B cell (primary cell): Measurements from ENCODE around the gene ARHGAP12. TPM values are rescaled to one million over a fixed set of nuclear protein-coding genes. Genes with fewer than 3 reads are reported as not detected.

Experiments
- ATAC-seq: fragments of 200-7000 bp; cut with Tn5 transposase; one replicate; pipeline ENCODE4 v1.10.0; 2021; ENCODE audit warnings: low read depth, mild to moderate bottlenecking, moderate number of reproducible peaks, moderate library complexity
- CTCF ChIA-PET: fragments of 350-600 bp; sonication (Branson Sonifier 250); formaldehyde crosslinking; loops from one replicate; lab custom pipeline; 2021; ENCODE audit warnings: antibody characterized with exemption, inconsistent platforms; lab: Charles Lee
- POLR2A ChIA-PET: fragments of 350-600 bp; sonication (Branson Sonifier 250); formaldehyde crosslinking; loops from one replicate; lab custom pipeline; 2021; ENCODE audit warnings: antibody characterized with exemption; lab: Charles Lee
- DNase-seq: peaks from one replicate; pipeline ENCODE4 v3.0.0; 2013
- H2AFZ ChIP-seq: 2 replicates; pipeline ENCODE4 v1.6.1; 2012; ENCODE audit warnings: mild to moderate bottlenecking, low read depth, low read length; ENCODE audit not compliant: insufficient read depth, poor library complexity, severe bottlenecking
- H3K27ac ChIP-seq, 2 donors: 1 replicate in 1 of 2; 2 replicates in 1 of 2; pipeline ENCODE4 v1.5.1; 2012 to 2013; ENCODE audit warnings: low read length in 2 of 2, mild to moderate bottlenecking in 2 of 2, moderate library complexity in 1 of 2
- H3K27me3 ChIP-seq, 4 experiments: fragments of 200-600 bp in 1 of 4; sonication (generic) in 1 of 4; replicated peaks in 1 of 4; 1 replicate in 2 of 4; 2 replicates in 2 of 4; pipeline versions ENCODE4 v1.6.1 to v1.7.0; 2013 to 2016; ENCODE audit warnings: low read length in 3 of 4, mild to moderate bottlenecking in 2 of 4, mixed read lengths in 1 of 4, moderate library complexity in 1 of 4; ENCODE audit not compliant: insufficient read depth in 4 of 4, control insufficient read depth in 3 of 4; ENCODE audit errors: control extremely low read depth in 1 of 4
- H3K36me3 ChIP-seq, 2 experiments: replicated peaks in 1 of 2; 1 replicate in 1 of 2; 2 replicates in 1 of 2; pipeline versions ENCODE4 v1.6.1 to v1.7.1; 2013; ENCODE audit warnings: low read length in 1 of 2; ENCODE audit not compliant: insufficient read depth in 2 of 2, control insufficient read depth in 1 of 2; ENCODE audit errors: control extremely low read depth in 1 of 2, extremely low read depth in 1 of 2
- H3K4me1 ChIP-seq, 2 donors: fragments of 200-600 bp in 1 of 2; sonication (generic) in 1 of 2; 1 replicate in 1 of 2; 2 replicates in 1 of 2; pipeline versions ENCODE4 v1.5.1 to v1.6.1; 2013 to 2017; ENCODE audit warnings: low read length in 2 of 2; ENCODE audit not compliant: control insufficient read depth in 2 of 2, insufficient read depth in 2 of 2
- H3K4me2 ChIP-seq: replicated peaks from 2 replicates; pipeline ENCODE3; 2012; ENCODE audit warnings: mild to moderate bottlenecking, low read depth, low read length; ENCODE audit not compliant: poor library complexity, severe bottlenecking
- H3K4me3 ChIP-seq, 5 experiments: fragments of 200-600 bp in 1 of 5; sonication (generic) in 1 of 5; 1 replicate in 3 of 5; 2 replicates in 2 of 5; pipeline versions ENCODE4 v1.5.1 to v1.7.0; 2011 to 2016; ENCODE audit warnings: low read length in 4 of 5, mild to moderate bottlenecking in 4 of 5, low read depth in 2 of 5, control low read depth in 1 of 5, moderate library complexity in 1 of 5; ENCODE audit not compliant: insufficient read depth in 1 of 5; ENCODE audit errors: control extremely low read depth in 1 of 5, extremely low read depth in 1 of 5
- H3K79me2 ChIP-seq: fragments of 200-600 bp; sonication (generic); one replicate; pipeline ENCODE4 v1.6.0; 2016; ENCODE audit warnings: low read length; ENCODE audit not compliant: control insufficient read depth, insufficient read depth
- H3K9ac ChIP-seq: fragments of 200-600 bp; sonication (generic); 2 replicates; pipeline ENCODE4 v1.6.1; 2017; ENCODE audit warnings: mild to moderate bottlenecking, low read length, moderate library complexity
- H3K9me3 ChIP-seq, 3 donors: one replicate each; pipeline versions ENCODE4 v1.6.1 to v1.7.1; 2013; ENCODE audit warnings: low read length in 2 of 3; ENCODE audit not compliant: control insufficient read depth in 2 of 3, insufficient read depth in 1 of 3; ENCODE audit errors: control extremely low read depth in 1 of 3
- H4K20me1 ChIP-seq: 2 replicates; pipeline ENCODE4 v1.6.0; 2012; ENCODE audit warnings: mild to moderate bottlenecking, low read length; ENCODE audit not compliant: insufficient read depth, control insufficient read depth, poor library complexity, severe bottlenecking
- H3K27ac Mint-ChIP-seq: one replicate; pipeline ENCODE4 v1.8.0; 2021; ENCODE audit warnings: mixed read lengths
- H3K27me3 Mint-ChIP-seq: one replicate; pipeline ENCODE4 v1.8.0; 2021; ENCODE audit warnings: mixed read lengths
- H3K4me1 Mint-ChIP-seq: one replicate; pipeline ENCODE4 v1.8.0; 2021; ENCODE audit warnings: mixed read lengths
- H3K4me3 Mint-ChIP-seq: one replicate; pipeline ENCODE4 v1.8.0; 2021; ENCODE audit warnings: mixed read lengths
- H3K9me3 Mint-ChIP-seq: one replicate; pipeline ENCODE4 v1.8.0; 2022; ENCODE audit warnings: mixed read lengths; ENCODE audit not compliant: insufficient read depth
- EZH2 ChIP-seq: IDR thresholded peaks from 2 replicates; pipeline ENCODE4 v1.6.1; 2012; ENCODE audit warnings: borderline replicate concordance, low read depth, mild to moderate bottlenecking, moderate library complexity, low read length; ENCODE audit not compliant: insufficient read depth, poor library complexity, severe bottlenecking
- WGBS: methylation state at CpG from one replicate; pipeline ENCODE4 v1.1.5; 2013; ENCODE audit warnings: missing lambda C conversion rate; ENCODE audit not compliant: insufficient coverage; 5-methylcytosine and 5-hydroxymethylcytosine counted together
- intact Hi-C: fragments of 100-400 bp; cut with micrococcal nuclease; formaldehyde crosslinking; loops from one replicate; pipeline ENCODE4 v1.10.0; 2022
- polyA plus RNA-seq: library from polyadenylated mRNA; depleted of rRNA; stranded (reverse); fragments of >200 nt; gene quantifications from 2 replicates; pipeline ENCODE4 v1.2.3, GENCODE V29; 2012
- total RNA-seq, 2 donors: library from RNA; stranded (reverse); fragments of 120-200 nt in 1 of 2; gene quantifications; 1 replicate in 1 of 2; 2 replicates in 1 of 2; pipeline versions ENCODE4 v1.2.3 to v1.2.4, GENCODE V29; 2013 to 2022
- TF ChIP-seq, protein P1 (sequence below): fragments of 200-600 bp; IDR thresholded peaks from one replicate; pipeline ENCODE4 v1.8.0; 2022; ENCODE audit warnings: antibody characterized with exemption, mild to moderate bottlenecking

ARHGAP12 gene
- total and polyA plus RNA-seq, 2 donors (not counting 1 experiment from before 2014, with no cell fraction given), result 12.3 to 45.3 TPM

- ATAC-seq (no peak), DNase-seq (no peak)
- no peak overlapping the region for H3K27ac Mint-ChIP-seq
- no peak overlapping the region for H2AFZ ChIP-seq
- TF ChIP-seq EZH2, result no peak
- TF ChIP-seq, protein P1, sequence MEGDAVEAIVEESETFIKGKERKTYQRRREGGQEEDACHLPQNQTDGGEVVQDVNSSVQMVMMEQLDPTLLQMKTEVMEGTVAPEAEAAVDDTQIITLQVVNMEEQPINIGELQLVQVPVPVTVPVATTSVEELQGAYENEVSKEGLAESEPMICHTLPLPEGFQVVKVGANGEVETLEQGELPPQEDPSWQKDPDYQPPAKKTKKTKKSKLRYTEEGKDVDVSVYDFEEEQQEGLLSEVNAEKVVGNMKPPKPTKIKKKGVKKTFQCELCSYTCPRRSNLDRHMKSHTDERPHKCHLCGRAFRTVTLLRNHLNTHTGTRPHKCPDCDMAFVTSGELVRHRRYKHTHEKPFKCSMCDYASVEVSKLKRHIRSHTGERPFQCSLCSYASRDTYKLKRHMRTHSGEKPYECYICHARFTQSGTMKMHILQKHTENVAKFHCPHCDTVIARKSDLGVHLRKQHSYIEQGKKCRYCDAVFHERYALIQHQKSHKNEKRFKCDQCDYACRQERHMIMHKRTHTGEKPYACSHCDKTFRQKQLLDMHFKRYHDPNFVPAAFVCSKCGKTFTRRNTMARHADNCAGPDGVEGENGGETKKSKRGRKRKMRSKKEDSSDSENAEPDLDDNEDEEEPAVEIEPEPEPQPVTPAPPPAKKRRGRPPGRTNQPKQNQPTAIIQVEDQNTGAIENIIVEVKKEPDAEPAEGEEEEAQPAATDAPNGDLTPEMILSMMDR, result no peak
- H3K36me3 ChIP-seq, result peaks cover 2% of the 10 kb centered on the region in 2 experiments
- H3K9me3 Mint-ChIP-seq, result no peaks in the 10 kb centered on the region
- H3K9me3 ChIP-seq, result no peaks in the 10 kb centered on the region
- H3K27me3 Mint-ChIP-seq, result no peaks in the 10 kb centered on the region
- 73% methylated on average over 9 of the region's 10 CpGs for WGBS
- ChIA-PET POLR2A (no interaction called here), CTCF (interaction anchor here (0.7 to 1.0 kb wide), 2 partner anchors 143 to 1267 kb away, joined by 3 to 5 read pairs; no protein-coding TSS in a partner anchor)
- H3K79me2 ChIP-seq, result peaks cover 88% of the 10 kb centered on the region
- no peak overlapping the region for H3K9ac ChIP-seq
- no peak overlapping the region for H3K27ac ChIP-seq
- peaks cover 63% of the 10 kb centered on the region for H3K4me1 Mint-ChIP-seq
- intact Hi-C loops, result no loop called here
- no peak overlapping the region for H3K4me3 Mint-ChIP-seq
- H4K20me1 ChIP-seq, result peaks cover 68% of the 10 kb centered on the region
- H3K4me2 ChIP-seq, result no peak overlapping the region
- H3K27me3 ChIP-seq, result no peaks in the 10 kb centered on the region
- peaks cover 10 to 12% of the 10 kb centered on the region in 2 donors for H3K4me1 ChIP-seq
- no peak overlapping the region for H3K4me3 ChIP-seq
Measured at GRCh38 chr10:31912898-31913850, 15.5 kb downstream of the ARHGAP12 start.

GRCh38 chr10:31912289-31912688 lies 16.3 kb downstream of the ARHGAP12 start:
- Histone ChIP-seq H4K20me1 (peaks cover 59% of the 10 kb centered on the region), H3K36me3 (peaks cover 2 to 4% of the 10 kb centered on the region in 2 experiments), H3K4me3 (no peak overlapping the region), H3K9ac (no peak overlapping the region), H3K9me3 (peaks cover 0 to 1% (median 0%) of the 10 kb centered on the region in 3 donors), H3K27me3 (no peaks in the 10 kb centered on the region), H3K79me2 (peaks cover 82% of the 10 kb centered on the region), H2AFZ (no peak overlapping the region), H3K4me2 (no peak overlapping the region), H3K4me1 (peaks cover 11 to 15% of the 10 kb centered on the region in 2 donors), H3K27ac (no peak overlapping the region)
- ATAC-seq (no peak), DNase-seq (no peak)
- Mint-ChIP-seq H3K9me3 (no peaks in the 10 kb centered on the region), H3K27me3 (no peaks in the 10 kb centered on the region), H3K4me3 (no peak overlapping the region), H3K27ac (no peak overlapping the region), H3K4me1 (peaks cover 62% of the 10 kb centered on the region)
- TF ChIP-seq EZH2, result no peak
- TF ChIP-seq, protein P1, result no peak
- ChIA-PET CTCF (no interaction called here), POLR2A (no interaction called here)
- WGBS, result no CpG with 5 or more reads among the region's 2 CpGs
- intact Hi-C loops, result no loop called here
